ENCODE measurements around the gene CPNE9.
A peak's percentile ranks its signal among the peaks of the same experiment; 100 is the strongest.

The CPNE9 gene

GRCh38 chr3:9715764-9716437, 12.3 kb downstream of the CPNE9 start:
- intact Hi-C loops (cut with DNase I; ENCODE audit: low total_unique reads): no loop called here
- peak; percentile 81 to 82 for TF ChIP-seq CTCF (IDR thresholded peaks at IDR 0.05)
- Histone ChIP-seq H3K27ac (peak overlapping the region; percentile 56 to 64), H3K4me1 (peaks cover 0 to 15% (median 5%) of the 10 kb centered on the region in 4 donors), H3K9me3 (no peaks in the 10 kb centered on the region), H3K36me3 (no peaks in the 10 kb centered on the region), H3K4me3 (no peak overlapping the region), H3K27me3 (no peaks in the 10 kb centered on the region)
- peak; percentile 86 to 89 for DNase-seq

- Histone ChIP-seq H3K4me1 (peaks cover 0 to 15% (median 5%) of the 10 kb centered on the region in 4 donors), H3K4me3 (no peak overlapping the region), H3K9me3 (no peaks in the 10 kb centered on the region), H3K27ac (peak overlapping the region in 1 of 2 donors; percentile 64), H3K27me3 (no peaks in the 10 kb centered on the region), H3K36me3 (no peaks in the 10 kb centered on the region)
- TF ChIP-seq CTCF (IDR thresholded peaks at IDR 0.05): no peak
- no peak for DNase-seq
- intact Hi-C loops (cut with DNase I; ENCODE audit: low total_unique reads): no loop called here
These were observed 13.3 kb downstream of the CPNE9 start for GRCh38 chr3:9716801-9717555.

- TF ChIP-seq CTCF (IDR thresholded peaks at IDR 0.05): no peak
- no peak for DNase-seq
- intact Hi-C loops (cut with DNase I; ENCODE audit: low total_unique reads): no loop called here
- no peak overlapping the region for H3K27ac ChIP-seq
- H3K4me1 ChIP-seq: peaks cover 0 to 15% (median 5%) of the 10 kb centered on the region in 4 donors
- no peaks in the 10 kb centered on the region for H3K9me3 ChIP-seq
- H3K36me3 ChIP-seq: no peaks in the 10 kb centered on the region
- no peak overlapping the region for H3K4me3 ChIP-seq
- H3K27me3 ChIP-seq: no peaks in the 10 kb centered on the region
These were observed 13.9 kb downstream of the CPNE9 start for GRCh38 chr3:9717563-9717962.

- no peak for TF ChIP-seq CTCF (IDR thresholded peaks at IDR 0.05)
- no peak overlapping the region for H3K27ac ChIP-seq
- no peak overlapping the region for H3K4me3 ChIP-seq
- no peak for DNase-seq
- no peaks in the 10 kb centered on the region for H3K27me3 ChIP-seq
- no peaks in the 10 kb centered on the region for H3K36me3 ChIP-seq
- intact Hi-C loops (cut with DNase I; ENCODE audit: low total_unique reads): no loop called here
- H3K9me3 ChIP-seq: no peaks in the 10 kb centered on the region
- peaks cover 0 to 15% (median 5%) of the 10 kb centered on the region in 4 donors for H3K4me1 ChIP-seq
These were observed 14.5 kb downstream of the CPNE9 start for GRCh38 chr3:9718118-9718517.

- Histone ChIP-seq H3K36me3 (no peaks in the 10 kb centered on the region), H3K27me3 (no peaks in the 10 kb centered on the region), H3K4me3 (no peak overlapping the region), H3K27ac (no peak overlapping the region), H3K9me3 (no peaks in the 10 kb centered on the region), H3K4me1 (peaks cover 0 to 5% (median 1%) of the 10 kb centered on the region in 4 donors)
- no peak for DNase-seq
- intact Hi-C loops (cut with DNase I; ENCODE audit: low total_unique reads): no loop called here
- TF ChIP-seq CTCF (IDR thresholded peaks at IDR 0.05): no peak
These were observed 17.5 kb downstream of the CPNE9 start for GRCh38 chr3:9721015-9721699.

All from tibial artery (tissue), 4 donors.